ENCODE data around the gene CPNE2.

The CPNE2 gene

GRCh38 chr16:57137566-57138273, 45.3 kb downstream of the CPNE2 start:
- no peak for TF ChIP-seq CTCF (IDR thresholded peaks at IDR 0.05; ENCODE audit: low read depth, low read length, missing control alignments)
- no peak for DNase-seq (ENCODE audit: extremely low read depth, low read depth)
- no peak overlapping the region for H3K4me3 ChIP-seq (replicated peaks; ENCODE audit: low read depth, low read length)

GRCh38 chr16:57138281-57138935, 46.0 kb downstream of the CPNE2 start:
- no peak for DNase-seq (ENCODE audit: extremely low read depth, low read depth)
- no peak overlapping the region for H3K4me3 ChIP-seq (replicated peaks; ENCODE audit: low read depth, low read length)
- TF ChIP-seq CTCF (IDR thresholded peaks at IDR 0.05; ENCODE audit: low read depth, low read length, missing control alignments): no peak

DNA sequence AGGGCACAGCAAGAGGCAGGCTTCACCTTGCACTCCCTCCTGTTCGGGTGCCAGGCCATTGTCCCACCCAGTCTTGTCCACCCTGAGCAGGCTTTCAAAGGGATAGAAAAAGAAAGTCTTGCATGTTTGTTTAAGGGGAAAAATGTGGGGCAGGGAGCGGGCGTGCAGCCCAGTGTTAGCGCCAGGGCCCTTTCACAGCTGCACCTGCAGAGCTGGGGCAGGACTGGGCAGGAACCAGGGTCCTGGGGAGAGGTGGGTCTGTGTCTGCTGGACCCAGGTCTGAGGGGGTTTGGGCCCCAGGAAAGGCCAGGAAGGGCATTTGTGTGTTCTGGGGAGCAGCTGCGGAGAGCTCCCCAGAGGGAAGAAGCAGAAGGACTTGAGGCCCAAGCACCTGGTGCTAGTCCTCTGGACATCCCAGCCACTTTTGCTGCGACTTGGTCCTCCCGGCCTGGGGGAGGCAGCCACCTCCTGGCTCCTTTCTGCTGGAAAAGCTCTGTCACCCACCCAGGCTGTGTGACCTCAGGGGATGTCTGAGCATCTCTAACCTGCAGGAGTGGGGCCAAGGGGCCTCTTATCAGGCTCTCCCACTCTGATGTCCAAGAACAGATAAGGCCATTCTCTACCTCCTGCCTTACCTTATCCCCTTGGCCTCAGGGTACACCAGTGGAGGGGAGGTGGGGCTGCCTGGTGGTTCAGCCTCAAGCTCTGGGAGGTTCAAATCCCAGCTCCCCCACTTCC, 48.7 kb downstream of the CPNE2 start:
- TF ChIP-seq CTCF (IDR thresholded peaks at IDR 0.05; ENCODE audit: low read depth, low read length, missing control alignments): no peak
- H3K4me3 ChIP-seq (replicated peaks; ENCODE audit: low read depth, low read length): no peak overlapping the region
- DNase-seq (ENCODE audit: extremely low read depth, low read depth): no peak

GRCh38 chr16:57141822-57142631, 49.6 kb downstream of the CPNE2 start:
- DNase-seq (ENCODE audit: extremely low read depth, low read depth): peak; percentile 40
- H3K4me3 ChIP-seq (replicated peaks; ENCODE audit: low read depth, low read length): no peak overlapping the region
- no peak for TF ChIP-seq CTCF (IDR thresholded peaks at IDR 0.05; ENCODE audit: low read depth, low read length, missing control alignments)

GRCh38 chr16:57143149-57143921, 51.0 kb downstream of the CPNE2 start:
- no peak for TF ChIP-seq CTCF (IDR thresholded peaks at IDR 0.05; ENCODE audit: low read depth, low read length, missing control alignments)
- H3K4me3 ChIP-seq (replicated peaks; ENCODE audit: low read depth, low read length): no peak overlapping the region
- DNase-seq (ENCODE audit: extremely low read depth, low read depth): no peak

DNA sequence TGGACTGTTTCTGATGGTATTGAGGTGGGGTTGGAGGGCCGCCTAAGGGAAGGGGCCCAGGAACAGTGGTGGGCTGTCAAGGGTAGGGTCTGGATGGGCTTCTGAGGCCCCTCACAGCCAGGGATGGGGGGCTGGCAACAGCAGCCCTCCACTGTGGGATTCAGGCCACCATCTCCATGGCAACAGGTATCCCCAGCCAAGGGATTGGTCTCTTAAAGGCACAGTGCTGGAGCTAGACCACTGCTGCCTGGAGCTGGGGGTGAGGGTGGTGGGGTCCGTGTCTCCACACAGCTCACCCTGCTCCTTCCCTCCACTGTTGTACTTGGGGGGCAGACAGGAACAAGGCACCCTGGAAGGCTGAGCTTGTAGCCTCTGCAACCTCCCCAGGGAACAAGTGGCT, 51.6 kb downstream of the CPNE2 start:
- TF ChIP-seq CTCF (IDR thresholded peaks at IDR 0.05; ENCODE audit: low read depth, low read length, missing control alignments): no peak
- no peak for DNase-seq (ENCODE audit: extremely low read depth, low read depth)
- no peak overlapping the region for H3K4me3 ChIP-seq (replicated peaks; ENCODE audit: low read depth, low read length)

All from HFF-Myc (cell line).